ENCODE results near the gene CEP57.

GRCh38 chr11:95821640-95822039 lies 31.3 kb downstream of the CEP57 start:
- no peak for TF ChIP-seq CTCF (conservative IDR thresholded peaks at IDR 0.05; ENCODE audit: low read depth, low read length)
- no peak for TF ChIP-seq BHLHE40 (IDR thresholded peaks at IDR 0.05; ENCODE audit: low read depth, low read length)
- TF ChIP-seq POLR2A (IDR thresholded peaks at IDR 0.05; ENCODE audit: low read depth, low read length): no peak
- no peak for TF ChIP-seq MXI1 (IDR thresholded peaks at IDR 0.05; ENCODE audit: borderline replicate concordance, low read depth, low read length)
- TF ChIP-seq RFX5 (IDR thresholded peaks at IDR 0.05; ENCODE audit: low read depth, low read length): no peak

Measured in IMR-90 (cell line).